Measurements from ENCODE around the gene PRM1. TPM values are rescaled to one million over a fixed set of nuclear protein-coding genes. Genes with fewer than 3 reads are reported as not detected.

The PRM1 gene
- total and polyA plus RNA-seq, 2 experiments from 2014 or later = not detected

- Histone ChIP-seq H3K36me3 (ENCODE audit: low read depth) (no peaks in the 10 kb centered on the region), H3K27me3 (replicated peaks; ENCODE audit: insufficient read depth) (no peaks in the 10 kb centered on the region), H3K9me3 (ENCODE audit: low read depth) (no peaks in the 10 kb centered on the region), H4K20me1 (ENCODE audit: insufficient read depth) (no peaks in the 10 kb centered on the region), H3K4me3 (no peak overlapping the region), H3F3A (ENCODE audit: insufficient read depth) (peaks cover 8% of the 10 kb centered on the region), H3K4me1 (ENCODE audit: insufficient read depth) (no peaks in the 10 kb centered on the region), H2AFZ (no peak overlapping the region), H3K27ac (no peak overlapping the region), H3K9ac (no peak overlapping the region), H3K9me2 (ENCODE audit: insufficient read depth) (no peaks in the 10 kb centered on the region), H3K4me2 (ENCODE audit: unreplicated experiment) (no peak overlapping the region), H3K79me2 (ENCODE audit: insufficient read depth) (no peaks in the 10 kb centered on the region)
- in situ Hi-C loops (cut with MboI) = loop anchor here (10.0 kb wide), 1 partner anchor 285 kb away; no protein-coding TSS in a partner anchor
- 93% methylated on average over 49 to 63 of the region's 63 CpGs for WGBS, 2 experiments (ENCODE audit: low coverage in 1 of 2, low lambda C conversion rate in 2 of 2, missing lambda C conversion rate in 2 of 2)
- DNase-seq = no peak
- TF ChIP-seq EZH2 (IDR thresholded peaks at IDR 0.05; ENCODE audit: insufficient read depth, poor library complexity, severe bottlenecking) = no peak
- no peak for TF ChIP-seq EZH2phosphoT487 (IDR thresholded peaks at IDR 0.05; ENCODE audit: insufficient read depth, low read depth)
Measured at GRCh38 chr16:11249233-11250061, 31.7 kb downstream of the PRM1 start.

- H3K4me2 ChIP-seq (ENCODE audit: unreplicated experiment) = no peak overlapping the region
- no peaks in the 10 kb centered on the region for H3K79me2 ChIP-seq (ENCODE audit: insufficient read depth)
- no peaks in the 10 kb centered on the region for H3K9me3 ChIP-seq (ENCODE audit: low read depth)
- 92% methylated on average over 8 of the region's 8 CpGs for WGBS, 2 experiments (ENCODE audit: low coverage in 1 of 2, low lambda C conversion rate in 2 of 2, missing lambda C conversion rate in 2 of 2)
- H4K20me1 ChIP-seq (ENCODE audit: insufficient read depth) = no peaks in the 10 kb centered on the region
- H3K4me1 ChIP-seq (ENCODE audit: insufficient read depth) = no peaks in the 10 kb centered on the region
- TF ChIP-seq EZH2 (IDR thresholded peaks at IDR 0.05; ENCODE audit: insufficient read depth, poor library complexity, severe bottlenecking) = no peak
- TF ChIP-seq EZH2phosphoT487 (IDR thresholded peaks at IDR 0.05; ENCODE audit: insufficient read depth, low read depth) = no peak
- H3K9ac ChIP-seq = no peak overlapping the region
- no peaks in the 10 kb centered on the region for H3F3A ChIP-seq (ENCODE audit: insufficient read depth)
- no peaks in the 10 kb centered on the region for H3K27me3 ChIP-seq (replicated peaks; ENCODE audit: insufficient read depth)
- DNase-seq = no peak
- no peak overlapping the region for H2AFZ ChIP-seq
- no peaks in the 10 kb centered on the region for H3K36me3 ChIP-seq (ENCODE audit: low read depth)
- H3K9me2 ChIP-seq (ENCODE audit: insufficient read depth) = no peaks in the 10 kb centered on the region
- no peak overlapping the region for H3K27ac ChIP-seq
- in situ Hi-C loops (cut with MboI) = no loop called here
- no peak overlapping the region for H3K4me3 ChIP-seq
Measured at GRCh38 chr16:11248133-11248532, 33.0 kb downstream of the PRM1 start.

GRCh38 chr16:11245988-11246387 lies 35.1 kb downstream of the PRM1 start:
- H3K9me2 ChIP-seq (ENCODE audit: insufficient read depth) = no peaks in the 10 kb centered on the region
- no peak for TF ChIP-seq EZH2 (IDR thresholded peaks at IDR 0.05; ENCODE audit: insufficient read depth, poor library complexity, severe bottlenecking)
- TF ChIP-seq EZH2phosphoT487 (IDR thresholded peaks at IDR 0.05; ENCODE audit: insufficient read depth, low read depth) = no peak

GRCh38 chr16:11245222-11245737 lies 35.9 kb downstream of the PRM1 start:
- Histone ChIP-seq H3K4me1 (ENCODE audit: insufficient read depth) (no peaks in the 10 kb centered on the region), H3K9me2 (ENCODE audit: insufficient read depth) (no peaks in the 10 kb centered on the region), H3K79me2 (ENCODE audit: insufficient read depth) (no peaks in the 10 kb centered on the region), H3K4me2 (ENCODE audit: unreplicated experiment) (no peak overlapping the region), H4K20me1 (ENCODE audit: insufficient read depth) (no peaks in the 10 kb centered on the region), H3K27ac (no peak overlapping the region), H3K4me3 (no peak overlapping the region), H3K36me3 (ENCODE audit: low read depth) (no peaks in the 10 kb centered on the region), H3K9me3 (ENCODE audit: low read depth) (no peaks in the 10 kb centered on the region), H3K9ac (no peak overlapping the region), H3F3A (ENCODE audit: insufficient read depth) (no peaks in the 10 kb centered on the region), H2AFZ (no peak overlapping the region), H3K27me3 (replicated peaks; ENCODE audit: insufficient read depth) (0 out of 2 replicates have a peak, but pooled peaks cover 4% of the 10 kb centered on the region)
- no peak for DNase-seq
- in situ Hi-C loops (cut with MboI) = no loop called here
- no peak for TF ChIP-seq EZH2phosphoT487 (IDR thresholded peaks at IDR 0.05; ENCODE audit: insufficient read depth, low read depth)
- TF ChIP-seq EZH2 (IDR thresholded peaks at IDR 0.05; ENCODE audit: insufficient read depth, poor library complexity, severe bottlenecking) = no peak
- WGBS, 2 experiments (ENCODE audit: low coverage in 1 of 2, low lambda C conversion rate in 2 of 2, missing lambda C conversion rate in 2 of 2) = 71 to 74% methylated on average over 5 of the region's 5 CpGs

More at GRCh38 chr16:11245988-11246387, 35.1 kb downstream of the PRM1 start:
- no peaks in the 10 kb centered on the region for H3K9me3 ChIP-seq (ENCODE audit: low read depth)
- no peak overlapping the region for H3K4me2 ChIP-seq (ENCODE audit: unreplicated experiment)
- H2AFZ ChIP-seq = no peak overlapping the region
- no peaks in the 10 kb centered on the region for H4K20me1 ChIP-seq (ENCODE audit: insufficient read depth)
- H3K27me3 ChIP-seq (replicated peaks; ENCODE audit: insufficient read depth) = 0 out of 2 replicates have a peak, but pooled peaks cover 4% of the 10 kb centered on the region
- no peak overlapping the region for H3K4me3 ChIP-seq
- H3K79me2 ChIP-seq (ENCODE audit: insufficient read depth) = no peaks in the 10 kb centered on the region
- H3K27ac ChIP-seq = no peak overlapping the region
- in situ Hi-C loops (cut with MboI) = no loop called here
- no peaks in the 10 kb centered on the region for H3F3A ChIP-seq (ENCODE audit: insufficient read depth)
- H3K4me1 ChIP-seq (ENCODE audit: insufficient read depth) = no peaks in the 10 kb centered on the region
- no peak overlapping the region for H3K9ac ChIP-seq
- no peaks in the 10 kb centered on the region for H3K36me3 ChIP-seq (ENCODE audit: low read depth)
- no peak for DNase-seq
